Panc1 (cell line): ENCODE measurements around the gene EIF4E3. TPM values are rescaled to one million over a fixed set of nuclear protein-coding genes. Genes with fewer than 3 reads are reported as not detected.

Experiments
- ATAC-seq: fragments of 200-7000 bp; cut with Tn5 transposase; 2 replicates; pipeline ENCODE4 v1.9.1; 2020; ENCODE audit warnings: mild to moderate bottlenecking, moderate library complexity
- BruUV-seq: library from RNA; stranded (reverse); fragments of 400-500 nt; replicated peaks from 2 replicates; lab custom pipeline; 2021; lab: Mats Ljungman, UMichigan
- CTCF ChIA-PET: fragments of 300-600 bp; sonication (Branson Sonifier 250); formaldehyde crosslinking; loops from one replicate; lab custom pipeline; 2022; ENCODE audit warnings: antibody characterized with exemption; lab: Charles Lee
- POLR2A ChIA-PET: fragments of 300-600 bp; sonication (Branson Sonifier 250); formaldehyde crosslinking; loops from one replicate; lab custom pipeline; 2022; ENCODE audit warnings: antibody characterized with exemption; lab: Charles Lee
- DNase-seq: peaks from one replicate; pipeline ENCODE4 v3.0.0-alpha.2; 2010; ENCODE audit warnings: low read depth, low spot score
- H3K27ac ChIP-seq: 2 replicates; pipeline ENCODE4 v1.5.1; 2011; ENCODE audit warnings: mild to moderate bottlenecking, low read length, inconsistent platforms
- H3K27me3 ChIP-seq: fragments of 200-500 bp; sonication (Bioruptor generic); 2 replicates; pipeline ENCODE4 v1.6.0; 2014; ENCODE audit warnings: low read length, inconsistent platforms; ENCODE audit not compliant: control insufficient read depth, insufficient read depth
- H3K36me3 ChIP-seq: fragments of 200-500 bp; sonication (Bioruptor generic); 2 replicates; pipeline ENCODE4 v1.5.1; 2014; ENCODE audit warnings: inconsistent platforms, mild to moderate bottlenecking, low read length, moderate library complexity; ENCODE audit not compliant: control insufficient read depth, insufficient read depth
- H3K4me1 ChIP-seq: 2 replicates; pipeline ENCODE4 v1.5.1; 2011; ENCODE audit warnings: inconsistent platforms, mild to moderate bottlenecking, low read length, moderate library complexity; ENCODE audit not compliant: control insufficient read depth, insufficient read depth
- H3K4me3 ChIP-seq, 2 experiments: 2 replicates each; pipeline ENCODE4 v1.5.1; 2011 to 2012; ENCODE audit warnings: low read depth in 2 of 2, low read length in 2 of 2, mild to moderate bottlenecking in 2 of 2, inconsistent platforms in 1 of 2, moderate library complexity in 1 of 2
- H3K9me3 ChIP-seq: fragments of 200-500 bp; sonication (Bioruptor generic); 2 replicates; pipeline ENCODE4 v1.5.1; 2014; ENCODE audit warnings: low read depth, mild to moderate bottlenecking, inconsistent platforms, low read length, moderate library complexity; ENCODE audit not compliant: control insufficient read depth, insufficient read depth
- CTCF ChIP-seq: fragments of 450-650 bp; IDR thresholded peaks from 2 replicates; pipeline ENCODE4 v1.5.1; 2017; ENCODE audit warnings: mild to moderate bottlenecking
- POLR2AphosphoS5 ChIP-seq: IDR thresholded peaks from 2 replicates; pipeline ENCODE4 v1.6.1; 2012; ENCODE audit warnings: mild to moderate bottlenecking, low read depth, low read length, moderate library complexity
- REST ChIP-seq, 2 experiments: IDR thresholded peaks; 2 replicates each; pipeline ENCODE4 v1.6.1; 2011 to 2012; ENCODE audit warnings: low read depth in 2 of 2, control low read depth in 1 of 2, low read length in 1 of 2, mild to moderate bottlenecking in 1 of 2, moderate library complexity in 1 of 2; ENCODE audit not compliant: insufficient read depth in 1 of 2
- SIN3A ChIP-seq: IDR thresholded peaks from 2 replicates; pipeline ENCODE4 v1.6.1; 2012; ENCODE audit warnings: low read depth, mild to moderate bottlenecking, low read length, moderate library complexity, borderline replicate concordance; ENCODE audit not compliant: insufficient read depth
- TCF7L2 ChIP-seq: IDR thresholded peaks from 2 replicates; pipeline ENCODE4 v1.6.1; 2011; ENCODE audit warnings: mild to moderate bottlenecking, low read depth, low read length, inconsistent platforms
- in situ Hi-C: cut with HindIII; loops from 2 replicates; pipeline ENCODE4 v1.10.0; 2016; ENCODE audit warnings: low sequenced_read_pairs, low pct_unique_long_range_greater_than_20kb
- intact Hi-C: fragments of 100-400 bp; cut with micrococcal nuclease; formaldehyde crosslinking; loops from one replicate; pipeline ENCODE4 v1.10.0; 2022; ENCODE audit not compliant: unreplicated experiment
- total RNA-seq: library from RNA; stranded (reverse); gene quantifications from one replicate; pipeline ENCODE4 v1.2.1, GENCODE V29; 2021; ENCODE audit not compliant: unreplicated experiment

The EIF4E3 gene
- total RNA-seq, 1 experiment from 2014 or later, result 0.39 TPM

GRCh38 chr3:71722693-71723092, 2.5 kb downstream of the EIF4E3 start:
- H3K4me1 ChIP-seq, result no peaks in the 10 kb centered on the region
- H3K9me3 ChIP-seq, result no peaks in the 10 kb centered on the region
- H3K27ac ChIP-seq, result no peak overlapping the region
- no peak for DNase-seq
- POLR2A ChIA-PET, result no interaction called here
- no peak for TF ChIP-seq CTCF
- no peak for TF ChIP-seq TCF7L2
- no peak for TF ChIP-seq REST (IDR thresholded peaks at IDR 0.05; ENCODE audit: insufficient read depth in 1 of 2, low read depth in 2 of 2, low read length in 1 of 2)
- TF ChIP-seq SIN3A, result no peak
- no peak for TF ChIP-seq POLR2AphosphoS5
- no peaks in the 10 kb centered on the region for H3K36me3 ChIP-seq
- H3K4me3 ChIP-seq, result no peak overlapping the region
- intact Hi-C loops (no loop called here), in situ Hi-C loops (no loop called here)
- ATAC-seq, result no peak
- peaks cover 17% of the 10 kb centered on the region for H3K27me3 ChIP-seq
- no TSS peak for BruUV-seq
- CTCF ChIA-PET, result no interaction called here

GRCh38 chr3:71721651-71722157, 3.5 kb downstream of the EIF4E3 start:
- TF ChIP-seq REST (IDR thresholded peaks at IDR 0.05; ENCODE audit: insufficient read depth in 1 of 2, low read depth in 2 of 2, low read length in 1 of 2) (no peak), POLR2AphosphoS5 (no peak), CTCF (no peak), SIN3A (no peak), TCF7L2 (no peak)
- no peak for ATAC-seq
- intact Hi-C loops, result no loop called here

More at GRCh38 chr3:71721651-71722157, 3.5 kb downstream of the EIF4E3 start:
- Histone ChIP-seq H3K4me3 (no peak overlapping the region), H3K9me3 (no peaks in the 10 kb centered on the region), H3K36me3 (no peaks in the 10 kb centered on the region), H3K4me1 (no peaks in the 10 kb centered on the region), H3K27me3 (peaks cover 17% of the 10 kb centered on the region), H3K27ac (no peak overlapping the region)
- no peak for DNase-seq
- no TSS peak for BruUV-seq
- in situ Hi-C loops, result no loop called here
- POLR2A ChIA-PET, result no interaction called here
- CTCF ChIA-PET, result no interaction called here
